HEK293T (cell line): ENCODE results near the gene AKR7A3.
"Not testable (repeated sequence)": the region's sequence is repeated elsewhere in the genome, so short reads cannot be mapped to it uniquely, and the experiment has no call there.

ENCODE experiments used
- CTCF ChIA-PET: fragments of 350-600 bp; formaldehyde crosslinking; extraction: SDS; loops from one replicate; lab custom pipeline; 2021; ENCODE audit warnings: antibody characterized with exemption, inconsistent platforms; lab: Yijun Ruan, JAX
- POLR2A ChIA-PET: fragments of 350-600 bp; formaldehyde crosslinking; extraction: SDS; loops from one replicate; lab custom pipeline; 2020; ENCODE audit warnings: antibody characterized with exemption, inconsistent platforms; lab: Yijun Ruan, JAX
- DNase-seq: peaks from one replicate; pipeline ENCODE4 v3.0.0; 2012; ENCODE audit warnings: mixed read lengths; ENCODE audit errors: extremely low spot score
- ARNT ChIP-seq: fragments of 450-650 bp; IDR thresholded peaks from 2 replicates; pipeline ENCODE4 v1.6.1; 2017; ENCODE audit warnings: mild to moderate bottlenecking
- BHLHE40 ChIP-seq: fragments of 450-650 bp; IDR thresholded peaks from 2 replicates; pipeline ENCODE4 v1.6.1; 2016; ENCODE audit warnings: mild to moderate bottlenecking, moderate library complexity, borderline replicate concordance
- CTBP1 ChIP-seq: fragments of 450-650 bp; IDR thresholded peaks from 2 replicates; pipeline ENCODE4 v1.6.1; 2016; ENCODE audit warnings: borderline replicate concordance
- ELF4 ChIP-seq: fragments of 450-650 bp; IDR thresholded peaks from 2 replicates; pipeline ENCODE4 v1.6.1; 2017; ENCODE audit warnings: antibody characterized with exemption
- FOXA1 ChIP-seq: fragments of 450-650 bp; IDR thresholded peaks from 2 replicates; pipeline ENCODE4 v1.6.1; 2016; ENCODE audit warnings: mild to moderate bottlenecking
- FOXK2 ChIP-seq: fragments of 450-650 bp; IDR thresholded peaks from 2 replicates; pipeline ENCODE4 v1.6.1; 2016; ENCODE audit warnings: mild to moderate bottlenecking
- FOXM1 ChIP-seq: fragments of 450-650 bp; IDR thresholded peaks from 2 replicates; pipeline ENCODE4 v1.6.1; 2017; ENCODE audit warnings: mild to moderate bottlenecking, borderline replicate concordance
- HDGF ChIP-seq: fragments of 450-650 bp; IDR thresholded peaks from 2 replicates; pipeline ENCODE4 v1.6.1; 2017; ENCODE audit warnings: antibody characterized with exemption, borderline replicate concordance
- L3MBTL2 ChIP-seq: fragments of 450-650 bp; conservative IDR thresholded peaks from 2 replicates; pipeline ENCODE4 v1.6.1; 2016; ENCODE audit warnings: mild to moderate bottlenecking
- LEF1 ChIP-seq: fragments of 450-650 bp; IDR thresholded peaks from 2 replicates; pipeline ENCODE4 v1.6.1; 2017; ENCODE audit warnings: mild to moderate bottlenecking, borderline replicate concordance
- NFRKB ChIP-seq: fragments of 450-650 bp; IDR thresholded peaks from 2 replicates; pipeline ENCODE4 v1.6.1; 2016; ENCODE audit warnings: mild to moderate bottlenecking, moderate library complexity
- PKNOX1 ChIP-seq: fragments of 450-650 bp; IDR thresholded peaks from 2 replicates; pipeline ENCODE4 v1.6.1; 2016
- SP1 ChIP-seq: fragments of 450-650 bp; IDR thresholded peaks from 2 replicates; pipeline ENCODE4 v1.6.1; 2017
- SUZ12 ChIP-seq: fragments of 450-650 bp; IDR thresholded peaks from 2 replicates; pipeline ENCODE4 v1.6.1; 2016; ENCODE audit warnings: mild to moderate bottlenecking
- TARDBP ChIP-seq: fragments of 450-650 bp; IDR thresholded peaks from 2 replicates; pipeline ENCODE4 v1.6.1; 2016
- ZNF384 ChIP-seq: fragments of 450-650 bp; IDR thresholded peaks from 2 replicates; pipeline ENCODE4 v1.6.1; 2016

AKR7A3 gene

GRCh38 chr1:19307794-19308508 is 19.4 kb upstream of the AKR7A3 start:
- DNase-seq, result no peak
- TF ChIP-seq SUZ12 (no peak), NFRKB (no peak), TARDBP (no peak), SP1 (no peak), PKNOX1 (no peak), BHLHE40 (no peak), L3MBTL2 (no peak), FOXK2 (no peak), CTBP1 (no peak)
- ChIA-PET CTCF (no interaction called here), POLR2A (no interaction called here)

- TF ChIP-seq LEF1, result no peak
- TF ChIP-seq ARNT, result no peak
- no peak for TF ChIP-seq FOXA1
- CTCF ChIA-PET, result no interaction called here
- DNase-seq, result no peak
- POLR2A ChIA-PET, result no interaction called here
Measured at GRCh38 chr1:19306941-19307340, 18.4 kb upstream of the AKR7A3 start.

GRCh38 chr1:19305880-19306279 is 17.3 kb upstream of the AKR7A3 start:
- ChIA-PET POLR2A (no interaction called here), CTCF (no interaction called here)
- no peak for DNase-seq
- no peak for TF ChIP-seq LEF1
- no peak for TF ChIP-seq BHLHE40
- no peak for TF ChIP-seq NFRKB
- TF ChIP-seq ZNF384, result no peak
- TF ChIP-seq FOXM1, result no peak
- TF ChIP-seq SUZ12, result no peak
- TF ChIP-seq CTBP1, result no peak
- no peak for TF ChIP-seq FOXA1
- TF ChIP-seq ARNT, result no peak
- TF ChIP-seq FOXK2, result no peak
- TF ChIP-seq TARDBP, result no peak
- TF ChIP-seq ELF4, result no peak
- no peak for TF ChIP-seq L3MBTL2
- no peak for TF ChIP-seq PKNOX1
- TF ChIP-seq HDGF, result no peak
- no peak for TF ChIP-seq SP1

- POLR2A ChIA-PET, CTCF ChIA-PET: not testable (repeated sequence)
Measured at GRCh38 chr1:19304081-19304480, 15.5 kb upstream of the AKR7A3 start.

GRCh38 chr1:19300211-19300610 is 11.6 kb upstream of the AKR7A3 start:
- ChIA-PET POLR2A (interaction anchor here (3.4 kb wide), 1 partner anchor 12 kb away, joined by 12 read pairs; the partner anchor contains the start of genes AKR7A2 and SLC66A1), CTCF (no interaction called here)
- TF ChIP-seq SUZ12 (no peak), LEF1 (no peak), BHLHE40 (no peak), TARDBP (no peak), PKNOX1 (no peak), ELF4 (no peak), FOXK2 (no peak), SP1 (no peak), ARNT (no peak), FOXM1 (no peak), HDGF (no peak), CTBP1 (no peak), NFRKB (no peak), ZNF384 (no peak), L3MBTL2 (no peak), FOXA1 (no peak)
- no peak for DNase-seq

More at GRCh38 chr1:19304081-19304480, 15.5 kb upstream of the AKR7A3 start:
- DNase-seq, result not testable (repeated sequence)

GRCh38 chr1:19294638-19295037 is 6.1 kb upstream of the AKR7A3 start:
- DNase-seq, result no peak
- POLR2A ChIA-PET, result no interaction called here
- TF ChIP-seq FOXA1 (no peak), CTBP1 (no peak), FOXK2 (no peak), ARNT (no peak), L3MBTL2 (no peak), LEF1 (no peak), HDGF (no peak), ELF4 (no peak), SP1 (no peak)
- CTCF ChIA-PET, result no interaction called here

- no peak for DNase-seq
- ChIA-PET CTCF (no interaction called here), POLR2A (no interaction called here)
- TF ChIP-seq CTBP1, result no peak
Measured at GRCh38 chr1:19289244-19289643, 674 bp upstream of the AKR7A3 start.
